SU-DHL-6 (cell line): ENCODE data around the gene NPHP4.

ENCODE experiments used
- H2AFZ ChIP-seq: fragments of 200-600 bp; sonication (generic); 2 replicates; pipeline ENCODE4 v1.6.1; 2014; ENCODE audit warnings: low read depth, mild to moderate bottlenecking, moderate library complexity, mixed read lengths, antibody characterized with exemption, low read length; ENCODE audit not compliant: severe bottlenecking
- H3F3A ChIP-seq: fragments of 200-600 bp; shearing (Covaris generic); 2 replicates; pipeline ENCODE4 v1.6.0; 2016; ENCODE audit warnings: antibody characterized with exemption, mild to moderate bottlenecking; ENCODE audit not compliant: insufficient read depth
- H3K27ac ChIP-seq: fragments of 200-600 bp; sonication (generic); 2 replicates; pipeline ENCODE4 v1.5.1; 2016; ENCODE audit warnings: low read depth, mild to moderate bottlenecking, low read length, moderate library complexity, mixed read lengths
- H3K27me3 ChIP-seq: fragments of 200-600 bp; sonication (generic), shearing (Covaris generic); 2 replicates; pipeline ENCODE4 v1.6.0; 2014; ENCODE audit warnings: mild to moderate bottlenecking, low read length
- H3K36me3 ChIP-seq: fragments of 200-600 bp; sonication (generic); 2 replicates; pipeline ENCODE4 v1.6.1; 2014; ENCODE audit warnings: mild to moderate bottlenecking, low read length, mixed read lengths
- H3K4me2 ChIP-seq: fragments of 300-600, 200-600 bp; shearing (Covaris generic), sonication (generic); 2 replicates; pipeline ENCODE4 v1.6.0; 2014; ENCODE audit warnings: low read length, low read depth, mild to moderate bottlenecking; ENCODE audit not compliant: poor library complexity, severe bottlenecking
- H3K4me3 ChIP-seq: fragments of 200-600 bp; sonication (generic); 2 replicates; pipeline ENCODE4 v1.5.1; 2014; ENCODE audit warnings: antibody characterized with exemption, low read length, mild to moderate bottlenecking, mixed read lengths; ENCODE audit not compliant: insufficient read depth, poor library complexity, severe bottlenecking
- H3K79me2 ChIP-seq: fragments of 200-600 bp; sonication (generic); 2 replicates; pipeline ENCODE4 v1.6.1; 2014; ENCODE audit warnings: mild to moderate bottlenecking, low read length, moderate library complexity; ENCODE audit not compliant: insufficient read depth
- H3K9ac ChIP-seq: fragments of 200-600 bp; sonication (generic); 2 replicates; pipeline ENCODE4 v1.7.0; 2014; ENCODE audit warnings: mild to moderate bottlenecking, low read length
- H3K9me2 ChIP-seq: fragments of 200-600 bp; sonication (generic); replicated peaks from 2 replicates; pipeline ENCODE4 v1.6.1; 2014; ENCODE audit warnings: low read length; ENCODE audit not compliant: insufficient read depth
- H3K9me3 ChIP-seq: fragments of 200-600 bp; sonication (generic); 2 replicates; pipeline ENCODE4 v1.6.1; 2014; ENCODE audit warnings: low read length, mixed read lengths; ENCODE audit not compliant: insufficient read depth
- H4K20me1 ChIP-seq: fragments of 200-600 bp; sonication (generic); 2 replicates; pipeline ENCODE4 v1.6.1; 2014; ENCODE audit warnings: low read depth, mild to moderate bottlenecking, antibody characterized with exemption, low read length, moderate library complexity, mixed read lengths
- EZH2phosphoT487 ChIP-seq: fragments of 200-600 bp; sonication (generic), shearing (Covaris generic); conservative IDR thresholded peaks from 2 replicates; pipeline ENCODE4 v1.6.1; 2018; ENCODE audit warnings: mild to moderate bottlenecking, antibody characterized with exemption, low read length, moderate library complexity, mixed read lengths
- TF ChIP-seq, protein P1 (sequence below): fragments of 200-600 bp; sonication (generic); IDR thresholded peaks from one replicate; pipeline ENCODE4 v1.5.1; 2017; ENCODE audit warnings: antibody characterized with exemption, mild to moderate bottlenecking, low read length, moderate library complexity; ENCODE audit not compliant: insufficient read depth, poor library complexity, severe bottlenecking

NPHP4 gene

DNA sequence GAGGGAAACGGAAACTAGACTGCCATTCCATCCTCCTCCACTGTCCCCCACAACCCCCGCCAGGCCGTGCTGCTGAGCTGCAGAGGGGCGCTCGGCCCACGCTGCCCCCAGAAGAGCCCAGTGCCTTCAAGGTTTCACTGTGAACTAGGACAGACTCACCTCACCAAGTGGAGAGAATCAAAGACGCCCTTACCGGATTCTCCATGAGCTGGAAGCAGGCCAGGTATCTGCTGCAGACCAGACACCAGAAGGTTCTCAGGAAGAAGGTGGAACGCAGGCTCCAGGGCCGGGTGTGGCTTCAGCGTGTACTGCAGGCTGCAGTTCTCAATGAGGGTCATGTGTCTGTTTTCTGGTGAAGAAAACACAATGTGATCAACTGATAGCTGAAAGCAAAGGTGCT, 30.6 kb downstream of the NPHP4 start:
- Histone ChIP-seq H3K36me3 (no peaks in the 10 kb centered on the region), H3K79me2 (no peaks in the 10 kb centered on the region), H3F3A (no peaks in the 10 kb centered on the region), H3K9ac (no peak overlapping the region), H2AFZ (no peak overlapping the region), H3K9me2 (no peaks in the 10 kb centered on the region), H3K9me3 (no peaks in the 10 kb centered on the region), H3K4me2 (no peak overlapping the region), H3K27ac (no peak overlapping the region), H3K27me3 (no peaks in the 10 kb centered on the region), H3K4me3 (no peak overlapping the region), H4K20me1 (no peaks in the 10 kb centered on the region)
- no peak for TF ChIP-seq EZH2phosphoT487
- TF ChIP-seq, protein P1, sequence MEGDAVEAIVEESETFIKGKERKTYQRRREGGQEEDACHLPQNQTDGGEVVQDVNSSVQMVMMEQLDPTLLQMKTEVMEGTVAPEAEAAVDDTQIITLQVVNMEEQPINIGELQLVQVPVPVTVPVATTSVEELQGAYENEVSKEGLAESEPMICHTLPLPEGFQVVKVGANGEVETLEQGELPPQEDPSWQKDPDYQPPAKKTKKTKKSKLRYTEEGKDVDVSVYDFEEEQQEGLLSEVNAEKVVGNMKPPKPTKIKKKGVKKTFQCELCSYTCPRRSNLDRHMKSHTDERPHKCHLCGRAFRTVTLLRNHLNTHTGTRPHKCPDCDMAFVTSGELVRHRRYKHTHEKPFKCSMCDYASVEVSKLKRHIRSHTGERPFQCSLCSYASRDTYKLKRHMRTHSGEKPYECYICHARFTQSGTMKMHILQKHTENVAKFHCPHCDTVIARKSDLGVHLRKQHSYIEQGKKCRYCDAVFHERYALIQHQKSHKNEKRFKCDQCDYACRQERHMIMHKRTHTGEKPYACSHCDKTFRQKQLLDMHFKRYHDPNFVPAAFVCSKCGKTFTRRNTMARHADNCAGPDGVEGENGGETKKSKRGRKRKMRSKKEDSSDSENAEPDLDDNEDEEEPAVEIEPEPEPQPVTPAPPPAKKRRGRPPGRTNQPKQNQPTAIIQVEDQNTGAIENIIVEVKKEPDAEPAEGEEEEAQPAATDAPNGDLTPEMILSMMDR: no peak

DNA sequence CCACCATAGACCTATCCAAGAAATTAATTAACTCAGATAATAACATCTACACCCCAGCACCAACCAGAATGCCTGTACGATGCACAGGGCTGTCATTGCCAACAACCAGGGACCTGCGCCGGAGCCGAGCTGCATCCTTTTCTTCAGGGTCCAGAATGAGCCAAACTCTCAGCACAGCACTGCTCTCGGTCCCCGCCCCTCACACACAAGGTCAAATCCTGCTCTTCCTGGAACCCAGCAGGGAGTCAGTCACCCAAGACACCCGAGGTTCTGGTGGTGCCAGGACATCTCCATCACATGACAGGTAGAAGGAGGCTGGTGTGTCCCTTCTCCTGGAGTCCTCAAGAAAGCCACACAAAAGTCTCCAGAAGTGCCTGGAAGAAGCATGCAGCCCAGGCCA, 31.9 kb downstream of the NPHP4 start:
- Histone ChIP-seq H3K9ac (no peak overlapping the region), H3K9me2 (no peaks in the 10 kb centered on the region), H3K9me3 (no peaks in the 10 kb centered on the region), H3K79me2 (no peaks in the 10 kb centered on the region), H3K27me3 (no peaks in the 10 kb centered on the region), H3K4me2 (no peak overlapping the region), H3K27ac (no peak overlapping the region), H4K20me1 (no peaks in the 10 kb centered on the region), H3K36me3 (no peaks in the 10 kb centered on the region), H3F3A (no peaks in the 10 kb centered on the region), H2AFZ (no peak overlapping the region), H3K4me3 (no peak overlapping the region)
- no peak for TF ChIP-seq EZH2phosphoT487
- TF ChIP-seq, protein P1: no peak

DNA sequence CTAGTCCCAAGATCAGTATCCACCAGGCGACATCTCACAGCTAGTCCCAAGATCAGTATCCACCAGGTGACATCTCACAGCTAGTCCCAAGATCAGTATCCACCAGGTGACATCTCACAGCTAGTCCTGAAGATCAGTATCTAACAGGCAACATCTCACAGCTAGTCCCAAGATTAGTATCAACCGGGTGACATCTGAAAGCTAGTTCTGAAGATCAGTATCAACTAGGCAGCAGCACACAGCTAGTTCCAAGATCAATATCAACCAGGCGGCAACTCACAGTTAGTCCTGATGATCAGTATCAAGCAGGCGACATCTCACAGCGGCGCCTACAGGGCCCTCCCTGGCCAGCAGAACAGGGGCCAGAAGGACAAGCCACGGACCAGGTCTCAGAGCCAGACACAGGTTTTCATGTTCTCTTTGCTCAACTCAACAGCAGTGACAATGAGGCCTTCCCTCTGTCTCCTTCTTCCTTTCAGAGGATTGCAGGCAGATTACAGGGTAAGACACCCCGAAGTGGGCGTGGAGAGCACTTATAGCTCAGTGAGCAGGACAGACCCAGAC, 32.5 kb downstream of the NPHP4 start:
- H3F3A ChIP-seq: no peaks in the 10 kb centered on the region
- H4K20me1 ChIP-seq: no peaks in the 10 kb centered on the region
- H2AFZ ChIP-seq: no peak overlapping the region
- no peaks in the 10 kb centered on the region for H3K9me3 ChIP-seq
- H3K27ac ChIP-seq: no peak overlapping the region
- TF ChIP-seq EZH2phosphoT487: no peak
- H3K79me2 ChIP-seq: no peaks in the 10 kb centered on the region
- no peak overlapping the region for H3K4me2 ChIP-seq
- no peaks in the 10 kb centered on the region for H3K36me3 ChIP-seq
- H3K27me3 ChIP-seq: no peaks in the 10 kb centered on the region
- no peak overlapping the region for H3K4me3 ChIP-seq
- no peak overlapping the region for H3K9ac ChIP-seq
- H3K9me2 ChIP-seq: no peaks in the 10 kb centered on the region

DNA sequence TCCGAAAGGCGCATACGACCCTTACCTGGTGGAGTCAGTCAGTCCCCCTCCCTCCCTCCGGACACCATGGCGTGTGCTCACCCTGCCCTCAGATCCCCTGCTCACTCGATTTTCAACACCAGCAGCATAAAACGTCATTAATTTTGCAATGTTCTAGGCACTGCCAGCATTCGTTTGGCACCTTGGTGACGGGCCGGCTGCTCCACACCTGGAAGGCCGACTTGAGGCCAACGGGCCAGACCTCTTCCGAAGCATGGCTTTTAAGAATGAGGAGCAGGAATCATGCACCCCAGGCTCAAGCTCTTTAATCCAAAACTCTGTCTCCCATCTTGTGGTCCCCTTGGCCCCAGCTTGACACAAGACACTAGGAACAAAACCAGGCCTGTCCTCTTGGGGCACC, 33.1 kb downstream of the NPHP4 start:
- H3K79me2 ChIP-seq: no peaks in the 10 kb centered on the region
- 0 out of 2 replicates have a peak, but pooled peaks cover 3% of the 10 kb centered on the region for H3F3A ChIP-seq
- TF ChIP-seq, protein P1: no peak
- no peak for TF ChIP-seq EZH2phosphoT487
- no peaks in the 10 kb centered on the region for H3K36me3 ChIP-seq
- H3K9me3 ChIP-seq: no peaks in the 10 kb centered on the region
- no peaks in the 10 kb centered on the region for H3K9me2 ChIP-seq
- H2AFZ ChIP-seq: no peak overlapping the region
- no peak overlapping the region for H3K4me2 ChIP-seq
- H3K9ac ChIP-seq: no peak overlapping the region
- no peaks in the 10 kb centered on the region for H4K20me1 ChIP-seq
- H3K27ac ChIP-seq: no peak overlapping the region
- no peak overlapping the region for H3K4me3 ChIP-seq
- H3K27me3 ChIP-seq: no peaks in the 10 kb centered on the region
